PC-3 (cell line): ENCODE data around the gene FMO2.

Source experiments
- EZH2phosphoT487 ChIP-seq: fragments of 300-600 bp; sonication (generic); IDR thresholded peaks from 2 replicates; pipeline ENCODE4 v1.6.1; 2018; ENCODE audit warnings: mild to moderate bottlenecking, antibody characterized with exemption, low read length, borderline replicate concordance
- TF ChIP-seq, protein P1 (sequence below): fragments of 300-600 bp; sonication (generic); conservative IDR thresholded peaks from 2 replicates; pipeline ENCODE4 v1.5.1; 2017; ENCODE audit warnings: antibody characterized with exemption, low read depth, mild to moderate bottlenecking, low read length

DNA sequence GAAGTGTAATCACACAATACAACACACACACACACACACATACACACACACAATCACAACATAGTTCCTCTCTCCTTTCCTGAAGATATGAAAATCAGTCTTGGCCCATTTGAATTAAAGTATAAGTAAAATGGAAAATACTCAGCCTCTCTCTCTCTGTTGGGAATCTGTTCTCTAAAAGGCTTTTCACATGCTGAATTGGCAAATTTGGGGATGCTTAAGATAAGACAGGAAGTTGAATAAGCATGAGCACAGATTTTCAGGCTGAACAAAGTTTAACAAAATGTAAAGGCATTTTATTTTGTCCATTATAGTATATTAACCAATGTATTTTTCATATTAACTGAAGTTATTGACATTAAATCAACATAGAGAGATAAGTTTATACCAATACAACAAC lies 23.7 kb upstream of the FMO2 start:
- TF ChIP-seq, protein P1, sequence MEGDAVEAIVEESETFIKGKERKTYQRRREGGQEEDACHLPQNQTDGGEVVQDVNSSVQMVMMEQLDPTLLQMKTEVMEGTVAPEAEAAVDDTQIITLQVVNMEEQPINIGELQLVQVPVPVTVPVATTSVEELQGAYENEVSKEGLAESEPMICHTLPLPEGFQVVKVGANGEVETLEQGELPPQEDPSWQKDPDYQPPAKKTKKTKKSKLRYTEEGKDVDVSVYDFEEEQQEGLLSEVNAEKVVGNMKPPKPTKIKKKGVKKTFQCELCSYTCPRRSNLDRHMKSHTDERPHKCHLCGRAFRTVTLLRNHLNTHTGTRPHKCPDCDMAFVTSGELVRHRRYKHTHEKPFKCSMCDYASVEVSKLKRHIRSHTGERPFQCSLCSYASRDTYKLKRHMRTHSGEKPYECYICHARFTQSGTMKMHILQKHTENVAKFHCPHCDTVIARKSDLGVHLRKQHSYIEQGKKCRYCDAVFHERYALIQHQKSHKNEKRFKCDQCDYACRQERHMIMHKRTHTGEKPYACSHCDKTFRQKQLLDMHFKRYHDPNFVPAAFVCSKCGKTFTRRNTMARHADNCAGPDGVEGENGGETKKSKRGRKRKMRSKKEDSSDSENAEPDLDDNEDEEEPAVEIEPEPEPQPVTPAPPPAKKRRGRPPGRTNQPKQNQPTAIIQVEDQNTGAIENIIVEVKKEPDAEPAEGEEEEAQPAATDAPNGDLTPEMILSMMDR = no peak
- no peak for TF ChIP-seq EZH2phosphoT487
